ENCODE results near the gene KRTAP16-1. TPM values are rescaled to one million over a fixed set of nuclear protein-coding genes. Genes with fewer than 3 reads are reported as not detected.
A peak's percentile ranks its signal among the peaks of the same experiment; 100 is the strongest.

The KRTAP16-1 gene
- total and polyA plus RNA-seq, 4 experiments from 2014 or later = 0.28 TPM; not detected in 3

GRCh38 chr17:41302981-41303380 lies 6.1 kb downstream of the KRTAP16-1 start:
- H3K9me3 ChIP-seq (ENCODE audit: control insufficient read depth in 1 of 2, low read length in 2 of 2) = no peaks in the 10 kb centered on the region
- no peak overlapping the region for H3K27ac ChIP-seq (ENCODE audit: low read depth, low read length)
- peaks cover 0 to 12% (median 3%) of the 10 kb centered on the region in 8 donors for H3K9me3 Mint-ChIP-seq
- no peaks in the 10 kb centered on the region for H3K27me3 Mint-ChIP-seq
- no peaks in the 10 kb centered on the region for H3K36me3 ChIP-seq (ENCODE audit: insufficient read depth, low read length)
- DNase-seq = no peak
- intact Hi-C loops (cut with micrococcal nuclease) = no loop called here
- H3K4me3 Mint-ChIP-seq = no peak overlapping the region
- POLR2A ChIA-PET (ENCODE audit: partially characterized antibody) = no interaction called here
- no peak overlapping the region for H3K27ac Mint-ChIP-seq
- peaks cover 25 to 36% (median 31%) of the 10 kb centered on the region in 4 donors for H3K4me1 Mint-ChIP-seq
- CTCF ChIA-PET (ENCODE audit: partially characterized antibody) = interaction anchor here (3.8 kb wide), 1 partner anchor 18 kb away, joined by 18 read pairs; no protein-coding TSS in a partner anchor
- H3K27me3 ChIP-seq (ENCODE audit: insufficient read depth, low read length) = no peaks in the 10 kb centered on the region
- H3K4me1 ChIP-seq (ENCODE audit: insufficient read depth, low read length) = peaks cover 21% of the 10 kb centered on the region
- H3K36me3 Mint-ChIP-seq = peaks cover 0 to 4% of the 10 kb centered on the region in 2 donors
- no peak overlapping the region for H3K4me3 ChIP-seq (ENCODE audit: low read length in 2 of 2)

- intact Hi-C loops (cut with micrococcal nuclease) = no loop called here
- H3K4me3 Mint-ChIP-seq = peak within 1 kb of the TSS in 1 of 8 donors; percentile 7
- no peaks in the 10 kb centered on the region for H3K36me3 ChIP-seq (ENCODE audit: insufficient read depth, low read length)
- H3K27me3 ChIP-seq (ENCODE audit: insufficient read depth, low read length) = no peaks in the 10 kb centered on the region
- no peaks in the 10 kb centered on the region for H3K27me3 Mint-ChIP-seq
- H3K9me3 Mint-ChIP-seq = peaks cover 0 to 12% (median 3%) of the 10 kb centered on the region in 8 donors
- DNase-seq = no peak
- H3K27ac ChIP-seq (ENCODE audit: low read depth, low read length) = no peak within 1 kb of the TSS
- H3K4me1 Mint-ChIP-seq = peaks cover 17 to 28% (median 24%) of the 10 kb centered on the region in 4 donors
- no peak within 1 kb of the TSS for H3K4me3 ChIP-seq (ENCODE audit: low read length in 2 of 2)
- peaks cover 13% of the 10 kb centered on the region for H3K4me1 ChIP-seq (ENCODE audit: insufficient read depth, low read length)
- peak within 1 kb of the TSS in 2 of 7 donors; percentile 62 to 73 for H3K27ac Mint-ChIP-seq
- POLR2A ChIA-PET (ENCODE audit: partially characterized antibody) = no interaction called here
- no peaks in the 10 kb centered on the region for H3K9me3 ChIP-seq (ENCODE audit: control insufficient read depth in 1 of 2, low read length in 2 of 2)
- CTCF ChIA-PET (ENCODE audit: partially characterized antibody) = interaction anchor here (3.8 kb wide), 1 partner anchor 19 kb away, joined by 18 read pairs; no protein-coding TSS in a partner anchor
- H3K36me3 Mint-ChIP-seq = peaks cover 0 to 4% of the 10 kb centered on the region in 2 donors
These were observed 6.9 kb downstream of the KRTAP16-1 start, which contains the start of gene KRTAP29-1 for GRCh38 chr17:41301916-41302901. KRTAP29-1 (minus strand) TSS chr17:41302851; CDS start chr17:41302851, 0 bp downstream.

- Histone ChIP-seq H3K4me3 (ENCODE audit: low read length in 2 of 2) (no peak overlapping the region), H3K9me3 (ENCODE audit: control insufficient read depth in 1 of 2, low read length in 2 of 2) (no peaks in the 10 kb centered on the region), H3K4me1 (ENCODE audit: insufficient read depth, low read length) (peaks cover 4% of the 10 kb centered on the region), H3K27ac (ENCODE audit: low read depth, low read length) (no peak overlapping the region), H3K27me3 (ENCODE audit: insufficient read depth, low read length) (no peaks in the 10 kb centered on the region), H3K36me3 (ENCODE audit: insufficient read depth, low read length) (no peaks in the 10 kb centered on the region)
- peaks cover 0 to 12% (median 3%) of the 10 kb centered on the region in 8 donors for H3K9me3 Mint-ChIP-seq
- DNase-seq = no peak
- no peaks in the 10 kb centered on the region for H3K27me3 Mint-ChIP-seq
- H3K36me3 Mint-ChIP-seq = peaks cover 0 to 4% of the 10 kb centered on the region in 2 donors
- H3K27ac Mint-ChIP-seq = no peak overlapping the region
- H3K4me3 Mint-ChIP-seq = no peak overlapping the region
- peaks cover 9 to 19% (median 14%) of the 10 kb centered on the region in 4 donors for H3K4me1 Mint-ChIP-seq
- ChIA-PET CTCF (ENCODE audit: partially characterized antibody) (interaction anchor here (3.8 kb wide), 1 partner anchor 20 kb away, joined by 18 read pairs; no protein-coding TSS in a partner anchor), POLR2A (ENCODE audit: partially characterized antibody) (no interaction called here)
- intact Hi-C loops (cut with micrococcal nuclease) = no loop called here
These were observed 7.8 kb downstream of the KRTAP16-1 start for GRCh38 chr17:41301204-41301790.

- H3K27me3 ChIP-seq (ENCODE audit: insufficient read depth, low read length) = no peaks in the 10 kb centered on the region
- ChIA-PET POLR2A (ENCODE audit: partially characterized antibody) (no interaction called here), CTCF (ENCODE audit: partially characterized antibody) (no interaction called here)
- no peaks in the 10 kb centered on the region for H3K36me3 ChIP-seq (ENCODE audit: insufficient read depth, low read length)
- H3K9me3 Mint-ChIP-seq = peaks cover 0 to 12% (median 3%) of the 10 kb centered on the region in 8 donors
- peak overlapping the region in 1 of 7 donors; percentile 62 for H3K27ac Mint-ChIP-seq
- intact Hi-C loops (cut with micrococcal nuclease) = no loop called here
- H3K4me3 ChIP-seq (ENCODE audit: low read length in 2 of 2) = no peak overlapping the region
- DNase-seq = no peak
- no peaks in the 10 kb centered on the region for H3K4me1 ChIP-seq (ENCODE audit: insufficient read depth, low read length)
- H3K4me1 Mint-ChIP-seq = peaks cover 3 to 14% (median 8%) of the 10 kb centered on the region in 4 donors
- H3K9me3 ChIP-seq (ENCODE audit: control insufficient read depth in 1 of 2, low read length in 2 of 2) = no peaks in the 10 kb centered on the region
- no peak overlapping the region for H3K27ac ChIP-seq (ENCODE audit: low read depth, low read length)
- H3K27me3 Mint-ChIP-seq = no peaks in the 10 kb centered on the region
- peaks cover 0 to 4% of the 10 kb centered on the region in 2 donors for H3K36me3 Mint-ChIP-seq
- H3K4me3 Mint-ChIP-seq = no peak overlapping the region
These were observed 10.5 kb downstream of the KRTAP16-1 start for GRCh38 chr17:41298458-41299135.

GRCh38 chr17:41296846-41297245 lies 12.3 kb downstream of the KRTAP16-1 start:
- Histone ChIP-seq H3K27me3 (ENCODE audit: insufficient read depth, low read length) (no peaks in the 10 kb centered on the region), H3K36me3 (ENCODE audit: insufficient read depth, low read length) (no peaks in the 10 kb centered on the region), H3K27ac (ENCODE audit: low read depth, low read length) (no peak overlapping the region), H3K4me1 (ENCODE audit: insufficient read depth, low read length) (no peaks in the 10 kb centered on the region), H3K9me3 (ENCODE audit: control insufficient read depth in 1 of 2, low read length in 2 of 2) (no peaks in the 10 kb centered on the region), H3K4me3 (ENCODE audit: low read length in 2 of 2) (no peak overlapping the region)
- ChIA-PET POLR2A (ENCODE audit: partially characterized antibody) (no interaction called here), CTCF (ENCODE audit: partially characterized antibody) (no interaction called here)
- H3K36me3 Mint-ChIP-seq = peaks cover 0 to 4% of the 10 kb centered on the region in 2 donors
- intact Hi-C loops (cut with micrococcal nuclease) = no loop called here
- H3K27ac Mint-ChIP-seq = no peak overlapping the region
- H3K9me3 Mint-ChIP-seq = peaks cover 0 to 12% (median 3%) of the 10 kb centered on the region in 8 donors
- peaks cover under 1 to 9% (median 4%) of the 10 kb centered on the region in 4 donors for H3K4me1 Mint-ChIP-seq
- H3K4me3 Mint-ChIP-seq = no peak overlapping the region
- no peak for DNase-seq
- peaks cover 0 to 4% of the 10 kb centered on the region in 2 donors for H3K27me3 Mint-ChIP-seq

GRCh38 chr17:41294016-41294415 lies 15.1 kb downstream of the KRTAP16-1 start:
- Histone ChIP-seq H3K27me3 (ENCODE audit: insufficient read depth, low read length) (no peaks in the 10 kb centered on the region), H3K9me3 (ENCODE audit: control insufficient read depth in 1 of 2, low read length in 2 of 2) (no peaks in the 10 kb centered on the region), H3K27ac (ENCODE audit: low read depth, low read length) (no peak overlapping the region), H3K36me3 (ENCODE audit: insufficient read depth, low read length) (no peaks in the 10 kb centered on the region), H3K4me3 (ENCODE audit: low read length in 2 of 2) (no peak overlapping the region), H3K4me1 (ENCODE audit: insufficient read depth, low read length) (no peaks in the 10 kb centered on the region)
- Mint-ChIP-seq H3K36me3 (no peaks in the 10 kb centered on the region), H3K27me3 (peaks cover 0 to 6% of the 10 kb centered on the region in 2 donors), H3K27ac (no peak overlapping the region), H3K9me3 (peaks cover 0 to 3% (median 0%) of the 10 kb centered on the region in 8 donors), H3K4me3 (no peak overlapping the region), H3K4me1 (no peaks in the 10 kb centered on the region)
- intact Hi-C loops (cut with micrococcal nuclease) = no loop called here
- CTCF ChIA-PET (ENCODE audit: partially characterized antibody) = no interaction called here
- POLR2A ChIA-PET (ENCODE audit: partially characterized antibody) = no interaction called here
- DNase-seq = no peak
